NCI-H526 treated with DMSO at 0.1 percent for 48 hours (cell line): ENCODE measurements around the gene NCBP2L.

ENCODE experiments used
- DNase-seq: peaks from one replicate; lab custom pipeline; 2025; lab: John Stamatoyannopoulos, UW

NCBP2L gene

DNA sequence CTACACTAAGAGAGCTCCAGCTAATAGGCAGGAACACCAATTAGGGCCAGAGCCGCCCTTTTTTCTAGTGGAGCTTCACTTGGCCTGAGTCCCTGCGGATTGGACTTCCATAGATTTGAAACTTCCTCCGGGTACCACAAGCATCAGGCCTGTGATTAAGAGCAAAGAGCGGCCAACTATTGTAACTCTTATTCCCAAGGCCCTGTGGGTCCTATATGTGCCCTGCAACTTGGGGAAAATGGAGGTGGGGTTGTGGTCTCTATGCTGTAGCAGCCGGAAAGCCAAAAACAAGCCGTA is at the start of gene NCBP2L:
Gene NCBP2L, plus strand, starts transcription at position 198 of the 297 bp plus-strand sequence. CDS start 16,488 bp downstream, outside the sequence.
- no peak for DNase-seq

DNA sequence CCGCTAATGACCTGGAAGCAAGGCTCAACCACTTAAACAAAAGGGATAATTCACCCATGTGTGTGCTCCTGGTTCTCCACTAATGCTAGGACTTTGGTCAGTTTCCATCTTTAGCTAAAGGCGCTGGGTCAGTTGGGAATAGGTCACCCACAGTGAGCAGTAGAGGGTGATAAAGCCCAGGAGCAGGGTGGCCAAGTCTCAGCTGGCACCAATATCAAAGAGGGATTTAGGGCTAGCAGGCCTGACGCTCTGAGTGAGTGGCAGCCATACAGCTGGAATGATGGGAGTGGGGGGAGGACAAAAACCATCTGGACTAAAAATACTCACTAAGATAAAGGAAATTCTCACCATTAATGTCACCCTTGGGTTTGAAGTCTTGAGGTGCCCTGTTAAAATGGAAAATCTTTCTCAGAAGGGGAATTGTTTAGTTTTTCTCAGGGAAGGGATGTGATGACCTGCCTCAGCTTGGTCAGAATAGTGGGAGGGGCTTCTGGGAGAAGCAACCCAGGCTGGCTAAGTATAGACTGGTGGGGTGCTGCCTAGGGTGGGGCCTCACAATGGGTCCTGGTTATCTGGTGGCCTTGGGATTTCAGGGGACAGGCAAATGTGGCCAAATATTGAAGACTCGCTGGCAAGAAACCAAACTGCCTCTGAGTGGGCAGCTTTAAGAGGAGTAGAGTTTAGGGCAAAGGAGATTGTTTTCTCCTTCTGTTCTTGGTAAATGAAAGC is 49.0 kb upstream of the NCBP2L start:
- DNase-seq, result no peak

- no peak for DNase-seq
These were observed 47.8 kb upstream of the NCBP2L start for GRCh38 chrX:107729558-107730297.

DNA sequence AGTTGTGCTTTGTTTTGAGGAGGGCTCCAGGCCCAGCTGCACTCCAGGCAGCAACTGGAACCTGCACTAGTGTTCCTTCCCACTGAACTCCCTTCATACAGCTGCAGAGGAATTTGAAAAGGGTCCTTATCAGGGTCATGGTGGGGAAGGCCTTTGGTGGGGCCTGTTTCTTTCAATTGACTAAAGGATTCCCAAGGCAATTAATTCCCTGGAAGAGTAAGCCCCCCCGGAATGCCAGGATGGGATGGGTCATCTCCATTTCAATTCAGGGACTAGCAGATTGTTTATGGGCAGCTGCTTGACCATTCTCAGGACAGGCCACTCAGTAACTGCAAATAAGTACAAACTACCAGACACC is 47.3 kb upstream of the NCBP2L start:
- no peak for DNase-seq

DNA sequence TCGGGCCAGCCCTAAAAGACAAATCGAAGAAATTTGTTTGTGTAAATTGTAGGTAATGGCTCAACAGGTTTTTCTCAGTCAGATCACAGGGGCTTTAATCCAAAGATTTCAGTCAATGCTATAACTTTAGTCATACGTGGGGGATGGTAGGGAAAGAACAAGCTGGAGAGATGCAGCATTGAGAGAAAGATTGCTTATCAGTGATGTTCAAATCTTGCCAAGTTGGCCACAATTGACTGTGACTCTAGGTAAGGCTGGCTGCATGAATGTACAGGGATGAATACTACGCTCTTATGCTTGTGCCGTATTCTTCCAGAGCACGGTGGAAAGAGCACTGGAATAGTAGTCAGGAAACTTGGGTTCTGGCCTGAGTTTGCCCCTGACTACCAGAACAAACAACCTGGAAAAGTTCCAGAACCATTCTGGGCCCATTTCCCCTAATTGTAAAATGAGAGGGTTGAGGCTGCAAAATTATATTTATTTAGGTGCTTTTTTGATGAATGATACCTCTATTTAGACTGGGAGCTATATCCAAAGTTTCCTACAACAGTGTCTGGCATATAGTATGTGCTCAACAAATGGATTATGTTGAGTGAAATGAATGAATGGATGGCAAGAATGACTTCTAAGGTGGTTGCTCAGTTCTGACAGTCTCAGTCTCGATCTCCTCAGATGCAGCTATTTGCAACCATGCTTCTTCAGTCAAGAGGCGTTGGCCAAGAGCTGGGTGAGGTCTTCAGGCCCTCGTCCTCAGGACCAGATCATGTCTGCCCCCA is 46.4 kb upstream of the NCBP2L start:
- DNase-seq, result no peak

GRCh38 chrX:107731831-107732502 is 45.6 kb upstream of the NCBP2L start:
- DNase-seq, result no peak

GRCh38 chrX:107733686-107734085 is 43.8 kb upstream of the NCBP2L start:
- no peak for DNase-seq

DNA sequence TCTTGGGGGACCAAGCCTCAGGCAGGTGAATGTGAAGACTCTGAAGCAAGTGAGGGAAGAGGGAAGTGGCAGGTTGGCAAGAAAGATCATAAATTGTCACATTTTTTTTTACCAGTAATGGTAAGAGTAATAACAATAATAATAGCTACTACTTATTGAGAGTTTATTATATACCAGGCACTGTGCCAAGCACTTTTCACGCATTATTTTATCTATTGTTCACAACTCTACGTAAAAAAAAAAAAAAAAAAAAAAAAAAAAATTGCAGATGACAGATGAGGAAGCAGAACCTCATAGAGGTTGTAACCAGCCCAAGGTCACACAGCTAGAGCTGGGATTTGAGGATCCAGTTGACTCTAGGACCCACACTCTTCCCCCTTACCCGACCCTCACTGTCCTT is 42.9 kb upstream of the NCBP2L start:
- no peak for DNase-seq

DNA sequence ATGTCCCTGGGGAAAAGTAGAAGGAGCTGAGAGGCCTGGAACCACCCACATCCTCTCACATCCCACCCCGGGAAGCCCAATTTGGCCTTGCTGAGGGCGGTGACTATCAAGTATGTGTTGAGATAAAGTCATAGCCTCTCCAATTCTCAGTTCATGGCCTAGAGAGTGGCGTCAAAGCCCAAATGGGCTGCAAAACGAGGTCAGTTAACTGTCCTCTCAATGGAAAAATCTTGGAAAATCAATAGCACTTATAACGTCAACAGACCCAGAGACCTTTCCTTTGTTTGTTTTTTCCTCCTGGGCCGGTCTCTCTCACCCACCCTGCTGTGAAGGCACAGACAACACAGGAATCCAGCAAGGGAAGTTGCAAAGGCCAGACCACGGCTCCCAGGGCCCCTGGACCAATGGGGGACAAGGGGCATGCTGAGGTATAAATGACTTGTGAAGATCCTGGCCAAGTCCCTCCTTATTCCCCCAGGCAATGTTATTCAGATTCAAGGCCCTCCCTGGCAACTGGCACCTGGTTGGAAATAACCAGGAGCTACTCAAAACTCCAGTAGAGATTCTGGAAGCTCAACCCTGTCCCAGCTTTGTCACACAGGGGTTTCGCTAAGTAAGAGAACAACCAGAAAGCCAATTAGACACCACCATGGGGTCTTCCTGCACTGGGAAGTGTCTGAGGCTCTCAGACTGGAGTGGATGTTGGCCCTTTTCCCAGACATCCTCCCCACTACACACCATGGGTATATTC is 40.6 kb upstream of the NCBP2L start:
- no peak for DNase-seq

GRCh38 chrX:107738272-107738671 is 39.3 kb upstream of the NCBP2L start:
- no peak for DNase-seq

- no peak for DNase-seq
These were observed 38.8 kb upstream of the NCBP2L start for GRCh38 chrX:107738768-107739167.

DNA sequence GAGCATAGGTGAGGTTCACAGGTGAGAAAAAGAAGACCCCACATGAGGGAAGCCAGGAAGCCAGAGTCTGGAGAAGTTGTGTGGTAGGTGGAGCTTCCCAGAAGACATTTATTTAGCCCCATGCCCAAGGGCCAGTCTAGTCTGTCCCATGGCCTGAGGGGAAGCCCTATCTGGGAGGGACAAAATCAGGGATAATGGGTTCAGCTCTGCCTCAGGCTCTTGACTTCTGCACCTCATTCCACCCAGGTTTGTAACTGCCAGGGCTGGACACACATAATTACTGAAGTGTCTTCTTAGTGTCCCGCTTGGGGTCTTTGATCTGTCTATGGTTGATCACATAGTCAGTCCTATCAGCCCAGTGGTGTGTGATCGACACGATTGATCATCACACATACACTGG is 38.0 kb upstream of the NCBP2L start:
- DNase-seq, result no peak

- no peak for DNase-seq
These were observed 36.1 kb upstream of the NCBP2L start for GRCh38 chrX:107741404-107741790.

- no peak for DNase-seq
These were observed 34.8 kb upstream of the NCBP2L start for GRCh38 chrX:107742700-107743191.

GRCh38 chrX:107743995-107744394 is 33.5 kb upstream of the NCBP2L start:
- DNase-seq, result no peak

DNA sequence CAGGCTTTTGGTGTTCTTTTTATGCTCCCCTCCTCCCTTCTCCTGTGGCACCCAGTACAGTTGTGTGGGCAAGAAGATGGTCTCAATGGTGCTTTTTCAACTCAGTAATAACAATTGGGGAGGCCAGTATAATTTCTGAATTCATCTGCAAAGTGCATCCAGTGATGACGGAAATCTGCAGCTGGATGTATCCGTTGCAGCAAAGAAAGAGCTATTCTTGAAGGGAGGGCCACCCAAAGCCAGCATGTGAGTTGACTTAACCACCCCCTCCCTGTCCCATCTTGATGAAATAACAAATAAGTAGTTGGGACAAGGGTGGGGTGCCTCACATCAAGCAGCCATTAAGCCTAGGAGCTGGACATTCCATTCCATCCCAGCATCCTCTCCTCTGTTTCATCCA is 32.7 kb upstream of the NCBP2L start:
- DNase-seq, result no peak

GRCh38 chrX:107747596-107748161 is 29.9 kb upstream of the NCBP2L start:
- DNase-seq, result no peak

- no peak for DNase-seq
These were observed 29.0 kb upstream of the NCBP2L start for GRCh38 chrX:107748506-107748905.

DNA sequence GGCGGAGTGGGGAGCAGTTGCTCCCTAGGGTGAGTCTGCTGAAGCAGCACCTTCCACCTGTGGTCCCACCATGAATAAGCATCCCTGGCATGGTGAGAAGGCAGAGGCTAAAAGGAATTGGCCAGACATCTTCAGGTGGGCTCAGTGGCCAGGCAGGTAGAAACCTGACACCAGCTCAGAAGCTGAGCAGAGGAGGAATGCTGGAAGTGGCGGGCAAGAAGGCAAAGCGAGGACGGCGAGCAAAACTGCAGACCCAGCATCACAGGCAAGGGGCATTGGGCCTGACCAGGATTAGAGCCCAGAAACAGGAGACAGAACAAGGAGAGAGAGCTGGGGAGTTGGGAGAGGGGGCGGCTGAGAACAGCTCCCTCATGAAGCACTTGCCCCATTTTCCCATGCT is 27.3 kb upstream of the NCBP2L start:
- DNase-seq, result no peak

DNA sequence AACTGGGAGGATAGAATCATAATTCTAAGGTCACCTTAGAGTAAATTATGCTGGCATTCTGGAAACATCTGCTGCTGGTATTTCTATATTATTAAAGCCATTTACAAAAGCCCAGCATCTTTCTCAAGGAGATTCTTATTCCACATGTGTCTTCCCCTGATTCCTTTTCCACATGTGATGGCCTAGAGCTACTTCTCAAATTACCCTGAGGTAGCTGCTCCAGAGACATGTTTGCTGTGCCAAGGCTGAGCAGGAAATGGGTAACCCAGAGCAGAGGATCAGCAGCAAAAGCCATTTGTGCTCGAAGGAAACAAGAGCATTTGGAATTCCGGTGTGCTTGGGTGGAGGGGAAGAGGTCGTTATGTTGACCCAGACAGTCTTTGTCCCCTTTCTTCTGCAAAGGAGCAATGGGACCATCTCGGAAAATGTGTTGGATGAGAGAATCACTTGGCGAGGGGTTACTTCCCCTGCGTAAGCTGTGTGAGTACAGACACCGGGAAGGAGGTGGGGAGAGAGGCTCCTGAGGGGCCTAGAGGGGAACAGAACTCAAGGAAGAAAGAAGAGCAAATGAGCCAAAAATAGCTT is 26.6 kb upstream of the NCBP2L start:
- no peak for DNase-seq

GRCh38 chrX:107752043-107752442 is 25.5 kb upstream of the NCBP2L start:
- no peak for DNase-seq
